BLaER1 (cell line): Measurements from ENCODE around the gene RGS3.

ENCODE experiments used
- H3K27ac ChIP-seq: shearing (Covaris generic); formaldehyde crosslinking; 2 replicates; pipeline ENCODE4 v1.8.1; 2022
- H3K27me3 ChIP-seq: shearing (Covaris generic); formaldehyde crosslinking; 2 replicates; pipeline ENCODE4 v1.8.1; 2022
- H3K36me3 ChIP-seq: shearing (Covaris generic); formaldehyde crosslinking; 2 replicates; pipeline ENCODE4 v1.8.1; 2022
- H3K4me1 ChIP-seq: shearing (Covaris generic); formaldehyde crosslinking; 2 replicates; pipeline ENCODE4 v1.8.1; 2022
- H3K4me2 ChIP-seq: shearing (Covaris generic); formaldehyde crosslinking; 2 replicates; pipeline ENCODE4 v1.8.1; 2022
- H3K4me3 ChIP-seq: shearing (Covaris generic); formaldehyde crosslinking; 2 replicates; pipeline ENCODE4 v1.8.1; 2022
- H3K9ac ChIP-seq: shearing (Covaris generic); formaldehyde crosslinking; 2 replicates; pipeline ENCODE4 v1.8.1; 2022
- H3K9me3 ChIP-seq: shearing (Covaris generic); formaldehyde crosslinking; 2 replicates; pipeline ENCODE4 v1.8.1; 2022
- H4K20me1 ChIP-seq: shearing (Covaris generic); formaldehyde crosslinking; 2 replicates; pipeline ENCODE4 v1.8.1; 2022
- Cebpa-rat ChIP-seq: shearing (Covaris generic); IDR thresholded peaks from 2 replicates; pipeline ENCODE4 v1.8.1; 2022

RGS3 gene

DNA sequence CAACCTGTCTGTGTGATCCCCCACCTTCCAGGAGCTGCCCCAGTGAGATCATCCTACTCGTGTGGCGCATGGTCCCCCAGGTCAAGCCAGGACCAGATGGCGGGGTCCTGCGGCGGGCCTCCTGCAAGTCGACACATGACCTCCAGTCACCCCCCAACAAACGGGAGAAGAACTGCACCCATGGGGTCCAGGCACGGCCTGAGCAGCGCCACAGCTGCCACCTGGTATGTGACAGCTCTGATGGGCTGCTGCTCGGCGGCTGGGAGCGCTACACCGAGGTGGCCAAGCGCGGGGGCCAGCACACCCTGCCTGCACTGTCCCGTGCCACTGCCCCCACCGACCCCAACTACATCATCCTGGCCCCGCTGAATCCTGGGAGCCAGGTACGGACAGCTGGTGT is 43.7 kb downstream of the RGS3 start:
- no peaks in the 10 kb centered on the region for H4K20me1 ChIP-seq
- no peak for TF ChIP-seq Cebpa-rat
- no peaks in the 10 kb centered on the region for H3K27me3 ChIP-seq
- H3K9ac ChIP-seq, result no peak overlapping the region
- H3K9me3 ChIP-seq, result no peaks in the 10 kb centered on the region
- no peak overlapping the region for H3K27ac ChIP-seq
- peaks cover 23% of the 10 kb centered on the region for H3K4me1 ChIP-seq
- H3K36me3 ChIP-seq, result no peaks in the 10 kb centered on the region
- H3K4me2 ChIP-seq, result no peak overlapping the region
- H3K4me3 ChIP-seq, result no peak overlapping the region

DNA sequence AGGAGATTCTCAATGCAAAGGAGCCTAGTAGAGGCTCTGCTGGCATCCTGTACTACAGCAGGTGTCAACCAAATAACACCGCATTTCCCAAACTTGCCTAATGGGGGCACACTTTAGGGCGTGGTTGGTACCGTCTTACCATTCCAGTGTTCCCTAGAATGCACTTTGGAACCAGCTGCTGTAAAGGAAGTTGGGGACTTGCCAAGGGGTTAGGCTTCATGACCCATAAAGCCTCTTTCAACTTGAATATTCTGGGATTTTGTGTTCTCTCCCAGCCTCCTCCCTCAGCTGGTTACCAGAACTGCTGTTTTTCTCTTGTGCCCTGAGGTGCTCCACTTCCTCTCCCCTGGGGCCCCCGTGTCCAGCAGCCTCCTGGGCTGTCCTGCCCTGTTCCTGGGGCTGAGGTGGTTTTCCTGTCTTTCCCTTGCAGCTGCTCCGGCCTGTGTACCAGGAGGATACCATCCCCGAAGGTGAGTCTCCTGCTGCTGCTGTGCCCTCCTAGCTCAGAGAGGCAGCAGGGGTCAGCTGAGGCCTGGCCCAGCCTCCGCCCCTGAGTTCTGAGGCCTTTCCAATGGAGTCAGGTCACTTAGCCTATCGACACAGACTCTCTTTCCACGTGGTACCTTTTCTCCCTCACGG is 44.7 kb downstream of the RGS3 start:
- Histone ChIP-seq H3K4me1 (peaks cover 33% of the 10 kb centered on the region), H3K9ac (no peak overlapping the region), H3K4me3 (no peak overlapping the region), H4K20me1 (no peaks in the 10 kb centered on the region), H3K4me2 (peak overlapping the region; percentile 16; the same call in 1 of the 2 replicates), H3K36me3 (no peaks in the 10 kb centered on the region), H3K27ac (no peak overlapping the region), H3K27me3 (no peaks in the 10 kb centered on the region), H3K9me3 (no peaks in the 10 kb centered on the region)
- no peak for TF ChIP-seq Cebpa-rat

DNA sequence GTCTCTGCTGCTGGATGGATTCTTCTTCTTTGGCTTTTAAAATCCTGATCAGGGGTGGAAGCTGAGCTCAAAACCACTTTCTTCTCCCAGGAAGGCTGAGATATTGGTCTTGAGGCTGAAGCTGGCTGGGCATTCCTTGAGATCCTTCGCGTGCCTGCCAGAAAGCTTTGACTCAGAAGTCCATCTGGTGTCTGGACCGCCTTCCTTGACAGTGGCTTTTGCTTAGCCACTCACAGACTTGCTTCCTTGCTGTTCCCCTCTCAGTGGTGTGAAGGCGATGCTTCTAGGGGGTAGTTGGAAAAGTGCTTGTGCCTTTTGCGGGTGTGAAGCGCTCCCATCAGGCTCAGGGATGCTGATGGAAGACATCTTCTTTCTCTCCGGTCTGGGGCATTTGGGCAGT is 45.9 kb downstream of the RGS3 start:
- Histone ChIP-seq H3K27me3 (no peaks in the 10 kb centered on the region), H3K4me3 (no peak overlapping the region), H4K20me1 (no peaks in the 10 kb centered on the region), H3K4me2 (no peak overlapping the region), H3K4me1 (peaks cover 41% of the 10 kb centered on the region), H3K36me3 (no peaks in the 10 kb centered on the region), H3K9me3 (no peaks in the 10 kb centered on the region), H3K27ac (no peak overlapping the region), H3K9ac (no peak overlapping the region)
- no peak for TF ChIP-seq Cebpa-rat

DNA sequence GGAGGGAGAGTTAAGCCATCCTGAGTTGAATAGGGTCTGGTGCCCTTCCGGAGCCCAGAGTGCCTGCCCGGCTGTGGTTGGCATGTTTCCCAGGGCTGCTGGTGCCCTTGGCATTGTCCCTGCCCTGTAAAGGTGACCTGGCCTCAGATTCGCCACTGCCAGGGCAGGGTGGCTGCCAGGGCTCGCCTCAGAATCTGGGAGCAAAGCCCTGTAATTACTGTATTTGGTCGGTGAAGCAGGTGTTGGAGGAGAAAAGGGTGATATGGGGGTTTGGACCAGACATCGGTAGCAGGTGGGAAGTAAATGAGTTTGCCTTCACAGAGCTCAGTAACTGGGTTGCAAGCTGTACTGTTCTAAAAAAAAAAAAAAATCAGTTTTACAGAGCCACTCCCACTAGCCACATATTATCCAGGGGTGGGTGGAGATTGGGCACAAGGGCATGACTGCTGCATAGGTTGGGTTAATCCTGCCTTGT is 47.6 kb downstream of the RGS3 start:
- Histone ChIP-seq H3K9ac (no peak overlapping the region), H3K27ac (no peak overlapping the region), H3K9me3 (no peaks in the 10 kb centered on the region), H3K4me3 (no peak overlapping the region), H4K20me1 (no peaks in the 10 kb centered on the region), H3K4me1 (peaks cover 41% of the 10 kb centered on the region), H3K36me3 (no peaks in the 10 kb centered on the region), H3K27me3 (no peaks in the 10 kb centered on the region), H3K4me2 (peak overlapping the region; percentile 78; the same call in 1 of the 2 replicates)
- no peak for TF ChIP-seq Cebpa-rat

DNA sequence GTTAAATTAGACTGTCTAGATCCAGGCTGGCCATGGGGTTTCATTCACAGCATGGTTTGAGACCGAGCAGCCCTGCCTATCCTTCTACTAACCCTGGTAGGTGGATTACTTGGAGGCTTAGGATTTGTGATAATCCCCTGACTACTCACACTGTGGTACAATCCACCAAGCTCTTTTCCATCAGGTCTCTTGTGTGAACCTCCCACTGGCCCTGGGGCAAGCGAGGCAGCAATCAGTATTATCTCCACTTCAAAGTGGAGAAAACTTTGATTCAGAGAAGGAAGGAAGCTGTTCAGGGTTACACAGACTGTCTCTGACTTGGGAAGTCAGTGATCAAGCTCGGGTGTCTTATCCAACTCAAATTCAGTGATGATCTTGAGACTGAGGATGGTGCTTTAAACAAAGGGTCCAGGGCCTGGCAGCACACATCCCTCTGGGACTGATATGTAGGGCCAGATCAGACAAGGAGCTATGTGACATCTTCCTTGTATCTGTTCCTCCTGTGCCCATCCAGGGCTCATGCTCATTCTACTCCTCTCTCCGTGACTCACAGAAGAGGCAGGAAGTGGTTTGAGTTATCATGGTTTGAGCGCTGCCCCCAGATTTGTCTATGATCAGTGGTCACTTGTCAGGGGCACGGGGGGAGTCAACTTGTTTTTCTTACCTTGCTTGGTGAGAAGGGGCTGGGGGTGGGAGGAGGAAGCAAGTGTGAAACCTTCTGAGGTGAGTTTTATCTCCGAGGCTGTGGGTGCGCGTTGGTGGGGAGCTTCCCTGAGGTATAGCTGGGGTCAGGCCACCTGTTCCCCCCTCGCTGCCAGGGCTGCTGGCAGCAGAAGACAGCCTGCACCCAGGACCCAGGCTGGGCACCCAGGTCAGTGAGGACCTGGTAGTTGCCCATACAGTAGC is 48.6 kb downstream of the RGS3 start:
- no peak overlapping the region for H3K4me3 ChIP-seq
- H3K9me3 ChIP-seq, result no peaks in the 10 kb centered on the region
- peaks cover 48% of the 10 kb centered on the region for H3K4me1 ChIP-seq
- H3K27ac ChIP-seq, result peak overlapping the region; percentile 37; the same call in 1 of the 2 replicates
- H3K27me3 ChIP-seq, result no peaks in the 10 kb centered on the region
- H3K9ac ChIP-seq, result peak overlapping the region; percentile 53; the same call in 1 of the 2 replicates
- H4K20me1 ChIP-seq, result no peaks in the 10 kb centered on the region
- no peak for TF ChIP-seq Cebpa-rat
- H3K4me2 ChIP-seq, result peak overlapping the region; percentile 78
- H3K36me3 ChIP-seq, result no peaks in the 10 kb centered on the region

DNA sequence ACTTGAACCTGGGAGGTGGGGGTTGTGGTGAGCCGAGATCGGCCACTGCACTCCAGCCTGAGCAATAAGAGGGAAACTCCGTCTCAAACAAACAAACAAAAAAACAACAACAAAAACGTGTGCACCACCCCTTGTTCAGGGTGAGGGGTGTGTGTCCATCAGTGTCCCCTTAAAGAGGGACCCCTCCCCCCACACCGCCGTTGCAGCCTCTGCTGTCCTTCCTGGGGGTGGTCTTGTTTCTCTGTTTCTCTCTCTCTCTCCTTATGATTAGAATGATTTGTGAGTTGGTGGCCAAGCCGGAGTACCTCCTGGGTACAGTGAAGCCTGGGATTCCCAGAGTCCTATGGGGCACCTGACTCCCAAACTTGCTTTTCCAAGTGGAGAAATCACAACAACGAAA is 49.6 kb downstream of the RGS3 start:
- Histone ChIP-seq H4K20me1 (no peaks in the 10 kb centered on the region), H3K4me3 (no peak overlapping the region), H3K4me2 (peak overlapping the region; percentile 78), H3K9ac (no peak overlapping the region), H3K27me3 (no peaks in the 10 kb centered on the region), H3K36me3 (no peaks in the 10 kb centered on the region), H3K4me1 (peaks cover 54% of the 10 kb centered on the region), H3K9me3 (no peaks in the 10 kb centered on the region), H3K27ac (no peak overlapping the region)
- TF ChIP-seq Cebpa-rat, result no peak

DNA sequence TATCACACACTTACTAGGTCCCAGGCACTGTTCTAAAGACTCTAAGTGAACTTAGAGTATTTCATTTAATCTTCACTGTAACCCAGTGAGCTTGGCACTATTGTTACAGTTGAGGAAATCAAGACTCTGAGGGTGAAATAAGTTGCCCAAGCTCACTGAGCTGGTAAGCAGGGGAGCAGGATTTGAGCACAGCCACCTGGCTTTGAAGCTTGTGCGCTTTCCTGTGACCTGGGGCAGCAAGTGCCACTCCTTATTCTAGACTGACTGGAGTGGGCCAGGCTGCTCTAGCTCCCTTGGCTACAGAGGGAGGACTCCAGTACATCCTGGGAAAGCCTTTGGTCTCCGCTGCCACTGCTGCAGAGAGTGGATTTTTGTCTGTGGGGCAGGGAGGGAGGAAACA is 50.0 kb downstream of the RGS3 start:
- Histone ChIP-seq H3K9ac (no peak overlapping the region), H3K36me3 (no peaks in the 10 kb centered on the region), H3K4me3 (no peak overlapping the region), H3K27ac (no peak overlapping the region), H3K9me3 (no peaks in the 10 kb centered on the region), H3K4me2 (peak overlapping the region; percentile 78; the same call in 1 of the 2 replicates), H4K20me1 (no peaks in the 10 kb centered on the region), H3K4me1 (peaks cover 54% of the 10 kb centered on the region), H3K27me3 (no peaks in the 10 kb centered on the region)
- no peak for TF ChIP-seq Cebpa-rat

DNA sequence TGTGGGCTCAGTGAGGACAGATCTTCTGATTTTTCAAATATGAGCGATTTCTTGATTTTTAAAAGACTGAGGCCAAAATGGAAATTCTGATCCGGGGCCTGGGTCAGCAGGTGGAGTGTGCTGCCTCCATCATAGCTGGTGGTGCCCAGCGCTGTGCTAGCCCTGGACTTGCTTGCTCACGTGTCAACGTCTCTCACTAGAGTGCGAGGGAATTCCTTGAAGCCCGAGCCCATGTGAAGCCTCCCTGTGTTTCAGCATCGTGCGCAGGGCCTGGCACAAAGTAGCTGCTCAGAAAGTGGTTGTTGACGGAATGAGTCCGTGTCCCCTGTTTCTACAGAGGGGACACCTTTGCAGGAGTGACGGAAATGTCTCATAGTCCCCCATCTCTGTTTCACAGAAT is 50.5 kb downstream of the RGS3 start:
- H3K4me1 ChIP-seq, result peaks cover 56% of the 10 kb centered on the region
- H3K4me2 ChIP-seq, result no peak overlapping the region
- TF ChIP-seq Cebpa-rat, result no peak
- no peaks in the 10 kb centered on the region for H3K9me3 ChIP-seq
- no peaks in the 10 kb centered on the region for H3K36me3 ChIP-seq
- no peak overlapping the region for H3K27ac ChIP-seq
- H3K4me3 ChIP-seq, result no peak overlapping the region
- H3K27me3 ChIP-seq, result no peaks in the 10 kb centered on the region
- no peaks in the 10 kb centered on the region for H4K20me1 ChIP-seq
- no peak overlapping the region for H3K9ac ChIP-seq

DNA sequence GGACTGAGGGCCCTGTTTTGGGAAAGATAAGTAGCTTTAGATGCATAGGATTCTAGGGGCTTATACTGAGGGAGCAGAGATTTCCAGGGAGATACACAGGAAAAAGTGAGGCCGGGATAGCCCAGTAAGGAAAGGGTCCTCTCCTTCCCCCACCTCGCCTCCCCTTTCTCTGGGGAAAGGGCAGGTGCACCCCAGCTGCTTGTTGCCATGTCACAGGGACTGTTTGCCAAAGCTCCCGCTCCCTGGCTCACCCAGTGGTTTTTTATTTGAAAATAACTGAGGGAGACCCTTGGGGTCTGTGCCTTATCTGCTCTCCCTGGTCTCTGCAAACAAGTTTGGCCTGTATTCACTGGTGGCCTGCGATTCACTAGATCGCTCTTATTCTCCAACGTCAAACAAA is 51.2 kb downstream of the RGS3 start:
- no peaks in the 10 kb centered on the region for H3K36me3 ChIP-seq
- no peak overlapping the region for H3K9ac ChIP-seq
- no peak for TF ChIP-seq Cebpa-rat
- no peaks in the 10 kb centered on the region for H4K20me1 ChIP-seq
- H3K4me2 ChIP-seq, result no peak overlapping the region
- H3K27me3 ChIP-seq, result no peaks in the 10 kb centered on the region
- no peak overlapping the region for H3K4me3 ChIP-seq
- no peaks in the 10 kb centered on the region for H3K9me3 ChIP-seq
- no peak overlapping the region for H3K27ac ChIP-seq
- H3K4me1 ChIP-seq, result peaks cover 56% of the 10 kb centered on the region

DNA sequence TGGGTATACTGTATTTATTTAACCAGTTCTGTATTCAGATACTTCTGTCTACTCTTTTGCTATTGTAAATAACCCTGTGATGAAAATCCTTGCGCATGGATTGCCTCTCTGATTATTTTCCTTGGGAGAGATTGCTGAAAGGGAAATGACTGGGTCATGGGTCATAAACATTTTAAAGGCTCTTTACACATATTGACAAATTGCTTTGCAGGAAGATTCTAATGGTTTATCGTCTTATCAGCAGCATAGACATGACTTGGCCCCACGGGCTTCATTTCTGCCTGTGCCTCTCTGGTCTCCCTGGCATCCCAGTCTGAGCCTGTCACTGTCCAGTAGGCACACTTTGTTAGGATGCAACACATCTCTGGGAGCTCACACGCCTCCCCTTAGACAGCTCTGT is 52.3 kb downstream of the RGS3 start:
- Histone ChIP-seq H3K4me2 (no peak overlapping the region), H3K27me3 (no peaks in the 10 kb centered on the region), H3K9ac (no peak overlapping the region), H3K27ac (no peak overlapping the region), H3K4me3 (no peak overlapping the region), H3K9me3 (no peaks in the 10 kb centered on the region), H4K20me1 (no peaks in the 10 kb centered on the region), H3K4me1 (peaks cover 56% of the 10 kb centered on the region), H3K36me3 (no peaks in the 10 kb centered on the region)
- TF ChIP-seq Cebpa-rat, result no peak
